Memory B cell (primary cell): ENCODE data around the gene SHC4.

Source experiments
- ATAC-seq: fragments of 150-1000 bp; cut with Tn5 transposase; 2 replicates; pipeline ENCODE4 v1.10.0; 2021; ENCODE audit warnings: low read depth, mild to moderate bottlenecking, moderate library complexity
- DNase-seq, 2 donors: peaks; one replicate each; pipeline ENCODE4 v3.0.0; 2022; ENCODE audit warnings: low spot score in 2 of 2
- H3K27ac Mint-ChIP-seq: one replicate; pipeline ENCODE4 v1.8.0; 2022; ENCODE audit warnings: mild to moderate bottlenecking, moderate library complexity, mixed read lengths
- H3K27me3 Mint-ChIP-seq: one replicate; pipeline ENCODE4 v1.8.0; 2022; ENCODE audit warnings: mixed read lengths
- H3K36me3 Mint-ChIP-seq: one replicate; pipeline ENCODE4 v1.8.0; 2022; ENCODE audit warnings: mild to moderate bottlenecking, mixed read lengths
- H3K4me1 Mint-ChIP-seq: one replicate; pipeline ENCODE4 v1.8.0; 2022; ENCODE audit warnings: mixed read lengths
- H3K4me3 Mint-ChIP-seq: one replicate; pipeline ENCODE4 v1.8.0; 2022; ENCODE audit warnings: mild to moderate bottlenecking, moderate library complexity, mixed read lengths
- H3K9me3 Mint-ChIP-seq: one replicate; pipeline ENCODE4 v1.8.0; 2022; ENCODE audit warnings: mixed read lengths

Gene SHC4

GRCh38 chr15:48954538-48954937, 9.2 kb downstream of the SHC4 start:
- H3K4me1 Mint-ChIP-seq: no peaks in the 10 kb centered on the region
- DNase-seq (no peak), ATAC-seq (no peak)
- no peaks in the 10 kb centered on the region for H3K36me3 Mint-ChIP-seq
- no peak overlapping the region for H3K4me3 Mint-ChIP-seq
- peaks cover 5% of the 10 kb centered on the region for H3K9me3 Mint-ChIP-seq
- no peak overlapping the region for H3K27ac Mint-ChIP-seq
- peaks cover 18% of the 10 kb centered on the region for H3K27me3 Mint-ChIP-seq

- Mint-ChIP-seq H3K36me3 (no peaks in the 10 kb centered on the region), H3K27me3 (peaks cover 19% of the 10 kb centered on the region), H3K4me1 (no peaks in the 10 kb centered on the region), H3K9me3 (peaks cover 2% of the 10 kb centered on the region), H3K4me3 (no peak overlapping the region), H3K27ac (no peak overlapping the region)
- ATAC-seq (no peak), DNase-seq (no peak)
These were observed 16.9 kb downstream of the SHC4 start for GRCh38 chr15:48946840-48947187.

- DNase-seq (no peak), ATAC-seq (no peak)
- Mint-ChIP-seq H3K4me1 (no peaks in the 10 kb centered on the region), H3K36me3 (no peaks in the 10 kb centered on the region), H3K9me3 (peaks cover 2% of the 10 kb centered on the region), H3K4me3 (peak overlapping the region; percentile 2), H3K27me3 (peaks cover 16% of the 10 kb centered on the region), H3K27ac (no peak overlapping the region)
These were observed 17.5 kb downstream of the SHC4 start for GRCh38 chr15:48946074-48946839.

GRCh38 chr15:48945386-48945785, 18.3 kb downstream of the SHC4 start:
- ATAC-seq: no peak
- H3K4me3 Mint-ChIP-seq: no peak overlapping the region
- DNase-seq: no peak
- H3K36me3 Mint-ChIP-seq: no peaks in the 10 kb centered on the region
- peaks cover 2% of the 10 kb centered on the region for H3K9me3 Mint-ChIP-seq
- peaks cover 15% of the 10 kb centered on the region for H3K27me3 Mint-ChIP-seq
- H3K27ac Mint-ChIP-seq: no peak overlapping the region
- H3K4me1 Mint-ChIP-seq: peaks cover 3% of the 10 kb centered on the region

GRCh38 chr15:48941904-48942303, 21.8 kb downstream of the SHC4 start:
- no peak for DNase-seq
- H3K4me3 Mint-ChIP-seq: no peak overlapping the region
- peaks cover 3% of the 10 kb centered on the region for H3K4me1 Mint-ChIP-seq
- no peaks in the 10 kb centered on the region for H3K36me3 Mint-ChIP-seq
- peaks cover 19% of the 10 kb centered on the region for H3K27me3 Mint-ChIP-seq
- no peak for ATAC-seq
- H3K27ac Mint-ChIP-seq: no peak overlapping the region
- H3K9me3 Mint-ChIP-seq: peaks cover 2% of the 10 kb centered on the region

GRCh38 chr15:48940508-48940907, 23.2 kb downstream of the SHC4 start:
- Mint-ChIP-seq H3K4me3 (no peak overlapping the region), H3K27me3 (peaks cover 19% of the 10 kb centered on the region), H3K4me1 (peaks cover 3% of the 10 kb centered on the region), H3K36me3 (no peaks in the 10 kb centered on the region), H3K9me3 (peaks cover 2% of the 10 kb centered on the region), H3K27ac (no peak overlapping the region)
- ATAC-seq (peak; percentile 42), DNase-seq (no peak)

- no peak overlapping the region for H3K27ac Mint-ChIP-seq
- no peaks in the 10 kb centered on the region for H3K36me3 Mint-ChIP-seq
- peaks cover 19% of the 10 kb centered on the region for H3K27me3 Mint-ChIP-seq
- no peak overlapping the region for H3K4me3 Mint-ChIP-seq
- DNase-seq: no peak
- H3K9me3 Mint-ChIP-seq: peaks cover 2% of the 10 kb centered on the region
- no peak for ATAC-seq
- H3K4me1 Mint-ChIP-seq: peaks cover 3% of the 10 kb centered on the region
These were observed 24.1 kb downstream of the SHC4 start for GRCh38 chr15:48939648-48940047.

GRCh38 chr15:48937886-48938285, 25.8 kb downstream of the SHC4 start:
- ATAC-seq (no peak), DNase-seq (no peak)
- Mint-ChIP-seq H3K27me3 (peaks cover 13% of the 10 kb centered on the region), H3K27ac (no peak overlapping the region), H3K9me3 (no peaks in the 10 kb centered on the region), H3K4me3 (no peak overlapping the region), H3K36me3 (no peaks in the 10 kb centered on the region), H3K4me1 (peaks cover 3% of the 10 kb centered on the region)

- H3K4me3 Mint-ChIP-seq: no peak overlapping the region
- H3K36me3 Mint-ChIP-seq: no peaks in the 10 kb centered on the region
- H3K4me1 Mint-ChIP-seq: peaks cover 3% of the 10 kb centered on the region
- DNase-seq (no peak), ATAC-seq (no peak)
- H3K9me3 Mint-ChIP-seq: no peaks in the 10 kb centered on the region
- no peak overlapping the region for H3K27ac Mint-ChIP-seq
- H3K27me3 Mint-ChIP-seq: peaks cover 16% of the 10 kb centered on the region
These were observed 27.1 kb downstream of the SHC4 start for GRCh38 chr15:48936666-48937065.

- H3K4me3 Mint-ChIP-seq: no peak overlapping the region
- no peaks in the 10 kb centered on the region for H3K4me1 Mint-ChIP-seq
- H3K36me3 Mint-ChIP-seq: no peaks in the 10 kb centered on the region
- DNase-seq (no peak), ATAC-seq (no peak)
- peaks cover 10% of the 10 kb centered on the region for H3K27me3 Mint-ChIP-seq
- no peak overlapping the region for H3K27ac Mint-ChIP-seq
- H3K9me3 Mint-ChIP-seq: no peaks in the 10 kb centered on the region
These were observed 28.5 kb downstream of the SHC4 start for GRCh38 chr15:48935236-48935635.

GRCh38 chr15:48930735-48931134, 33.0 kb downstream of the SHC4 start:
- Mint-ChIP-seq H3K27ac (no peak overlapping the region), H3K9me3 (no peaks in the 10 kb centered on the region), H3K36me3 (no peaks in the 10 kb centered on the region), H3K27me3 (peaks cover 11% of the 10 kb centered on the region), H3K4me3 (no peak overlapping the region), H3K4me1 (no peaks in the 10 kb centered on the region)
- DNase-seq: no peak
- no peak for ATAC-seq

- ATAC-seq: no peak
- Mint-ChIP-seq H3K27me3 (peaks cover 14% of the 10 kb centered on the region), H3K36me3 (no peaks in the 10 kb centered on the region), H3K9me3 (no peaks in the 10 kb centered on the region), H3K27ac (no peak overlapping the region), H3K4me3 (no peak overlapping the region), H3K4me1 (no peaks in the 10 kb centered on the region)
- DNase-seq: no peak
These were observed 34.1 kb downstream of the SHC4 start for GRCh38 chr15:48929661-48930060.

GRCh38 chr15:48928877-48929538, 34.7 kb downstream of the SHC4 start:
- Mint-ChIP-seq H3K27ac (no peak overlapping the region), H3K4me1 (no peaks in the 10 kb centered on the region), H3K27me3 (peaks cover 14% of the 10 kb centered on the region), H3K9me3 (no peaks in the 10 kb centered on the region), H3K36me3 (no peaks in the 10 kb centered on the region), H3K4me3 (no peak overlapping the region)
- ATAC-seq (no peak), DNase-seq (no peak)

GRCh38 chr15:48925714-48926223, 38.0 kb downstream of the SHC4 start:
- H3K27me3 Mint-ChIP-seq: peaks cover 17% of the 10 kb centered on the region
- ATAC-seq (no peak), DNase-seq (no peak)
- no peaks in the 10 kb centered on the region for H3K4me1 Mint-ChIP-seq
- H3K9me3 Mint-ChIP-seq: no peaks in the 10 kb centered on the region
- H3K27ac Mint-ChIP-seq: no peak overlapping the region
- no peak overlapping the region for H3K4me3 Mint-ChIP-seq
- no peaks in the 10 kb centered on the region for H3K36me3 Mint-ChIP-seq
